MM.1S (cell line): Measurements from ENCODE around the gene NTM.

Source experiments
- DNase-seq: peaks from one replicate; pipeline ENCODE4 v3.0.0-alpha.2; 2015
- H2AFZ ChIP-seq: fragments of 300-600 bp; sonication (generic); 2 replicates; pipeline ENCODE4 v1.6.0; 2016; ENCODE audit warnings: antibody characterized with exemption, low read length
- H3F3A ChIP-seq: fragments of 300-600 bp; sonication (generic); 2 replicates; pipeline ENCODE4 v1.6.1; 2016; ENCODE audit warnings: mild to moderate bottlenecking, antibody characterized with exemption, low read length, moderate library complexity, mixed read lengths; ENCODE audit not compliant: insufficient read depth
- H3K27ac ChIP-seq: fragments of 300-600 bp; sonication (generic); 2 replicates; pipeline ENCODE4 v1.5.1; 2016; ENCODE audit warnings: mild to moderate bottlenecking, low read length
- H3K27me3 ChIP-seq: fragments of 300-600 bp; sonication (generic); replicated peaks from 2 replicates; pipeline ENCODE4 v1.6.0; 2016; ENCODE audit warnings: low read length; ENCODE audit not compliant: insufficient read depth
- H3K36me3 ChIP-seq: fragments of 300-600 bp; sonication (generic); replicated peaks from 2 replicates; pipeline ENCODE4 v1.6.1; 2016; ENCODE audit warnings: mild to moderate bottlenecking, low read length, mixed read lengths; ENCODE audit not compliant: insufficient read depth
- H3K4me1 ChIP-seq: fragments of 300-600 bp; sonication (generic); 2 replicates; pipeline ENCODE4 v1.6.1; 2016; ENCODE audit warnings: low read length, mixed read lengths
- H3K4me2 ChIP-seq: fragments of 300-600 bp; sonication (generic); 2 replicates; pipeline ENCODE4 v1.6.0; 2016; ENCODE audit warnings: low read depth, low read length
- H3K4me3 ChIP-seq: fragments of 300-600 bp; sonication (generic); 2 replicates; pipeline ENCODE4 v1.5.1; 2016; ENCODE audit warnings: low read length, mixed read lengths
- H3K79me2 ChIP-seq: fragments of 300-600 bp; sonication (generic); 2 replicates; pipeline ENCODE4 v1.6.1; 2016; ENCODE audit warnings: mixed run types, low read length, mixed read lengths
- H3K9ac ChIP-seq: fragments of 300-600 bp; sonication (generic); 2 replicates; pipeline ENCODE4 v1.6.1; 2016; ENCODE audit warnings: low read length, mixed read lengths
- H3K9me2 ChIP-seq: fragments of 300-600 bp; sonication (generic); replicated peaks from 2 replicates; pipeline ENCODE4 v1.6.1; 2016; ENCODE audit warnings: mild to moderate bottlenecking, low read length, mixed read lengths; ENCODE audit not compliant: insufficient read depth
- H3K9me3 ChIP-seq: fragments of 300-600 bp; sonication (generic); replicated peaks from 2 replicates; pipeline ENCODE4 v1.6.1; 2016; ENCODE audit warnings: mild to moderate bottlenecking, low read length, mixed read lengths; ENCODE audit not compliant: insufficient read depth
- H4K20me1 ChIP-seq: fragments of 300-600 bp; sonication (generic); 2 replicates; pipeline ENCODE4 v1.6.1; 2016; ENCODE audit warnings: mild to moderate bottlenecking, low read length, moderate library complexity, mixed read lengths; ENCODE audit not compliant: insufficient read depth
- CTCF ChIP-seq: fragments of 300-600 bp; sonication (generic); IDR thresholded peaks from 2 replicates; pipeline ENCODE4 v1.5.1; 2016; ENCODE audit warnings: antibody characterized with exemption, low read length, mixed read lengths
- EZH2 ChIP-seq: fragments of 300-600 bp; sonication (generic); optimal IDR thresholded peaks from 2 replicates; pipeline ENCODE3; 2017; ENCODE audit warnings: low read depth, mild to moderate bottlenecking, antibody characterized with exemption, low read length, mixed read lengths
- EZH2phosphoT487 ChIP-seq: fragments of 300-600 bp; sonication (generic); IDR thresholded peaks from 2 replicates; pipeline ENCODE4 v1.6.1; 2018; ENCODE audit warnings: antibody characterized with exemption, low read length

The NTM gene

GRCh38 chr11:131889146-131889577, 518.7 kb downstream of the NTM start:
- Histone ChIP-seq H4K20me1 (no peaks in the 10 kb centered on the region), H3K9ac (no peak overlapping the region), H3K9me2 (no peaks in the 10 kb centered on the region), H3K4me2 (no peak overlapping the region), H3F3A (no peaks in the 10 kb centered on the region), H3K4me1 (no peaks in the 10 kb centered on the region), H3K36me3 (no peaks in the 10 kb centered on the region), H2AFZ (no peak overlapping the region), H3K79me2 (no peaks in the 10 kb centered on the region), H3K27ac (no peak overlapping the region), H3K4me3 (no peak overlapping the region), H3K27me3 (no peaks in the 10 kb centered on the region), H3K9me3 (no peaks in the 10 kb centered on the region)
- DNase-seq = no peak
- TF ChIP-seq EZH2phosphoT487 (no peak), CTCF (no peak), EZH2 (no peak)

GRCh38 chr11:131889760-131890581, 519.6 kb downstream of the NTM start:
- H3F3A ChIP-seq = no peaks in the 10 kb centered on the region
- no peak for TF ChIP-seq EZH2
- no peak for TF ChIP-seq EZH2phosphoT487
- TF ChIP-seq CTCF = no peak
- no peaks in the 10 kb centered on the region for H3K9me3 ChIP-seq
- H3K4me2 ChIP-seq = no peak overlapping the region
- no peak overlapping the region for H3K9ac ChIP-seq
- no peak overlapping the region for H2AFZ ChIP-seq
- no peak overlapping the region for H3K4me3 ChIP-seq
- no peaks in the 10 kb centered on the region for H3K27me3 ChIP-seq
- no peaks in the 10 kb centered on the region for H3K36me3 ChIP-seq
- no peak for DNase-seq
- no peaks in the 10 kb centered on the region for H3K9me2 ChIP-seq
- H4K20me1 ChIP-seq = no peaks in the 10 kb centered on the region
- H3K79me2 ChIP-seq = no peaks in the 10 kb centered on the region
- no peaks in the 10 kb centered on the region for H3K4me1 ChIP-seq
- no peak overlapping the region for H3K27ac ChIP-seq

- Histone ChIP-seq H3K27ac (no peak overlapping the region), H3K27me3 (no peaks in the 10 kb centered on the region), H2AFZ (no peak overlapping the region), H3K4me2 (no peak overlapping the region), H3K4me1 (no peaks in the 10 kb centered on the region), H3K9me3 (no peaks in the 10 kb centered on the region), H4K20me1 (no peaks in the 10 kb centered on the region), H3F3A (no peaks in the 10 kb centered on the region), H3K4me3 (no peak overlapping the region), H3K9me2 (no peaks in the 10 kb centered on the region), H3K36me3 (no peaks in the 10 kb centered on the region), H3K79me2 (no peaks in the 10 kb centered on the region), H3K9ac (no peak overlapping the region)
- no peak for TF ChIP-seq CTCF
- TF ChIP-seq EZH2 = no peak
- TF ChIP-seq EZH2phosphoT487 = no peak
- no peak for DNase-seq
Observed at GRCh38 chr11:131893103-131893890, 522.9 kb downstream of the NTM start.
